HG02970 (cell line): Measurements from ENCODE around the gene CENATAC.
"Not testable (repeated sequence)": the region's sequence is repeated elsewhere in the genome, so short reads cannot be mapped to it uniquely, and the experiment has no call there.

Experiments used
- ATAC-seq: cut with Tn5 transposase; IDR thresholded peaks from one replicate; pipeline ENCODE4 v1.9.1; 2021; ENCODE audit warnings: mild to moderate bottlenecking, moderate library complexity, moderate number of reproducible peaks; ENCODE audit not compliant: unreplicated experiment, low FRiP score

The CENATAC gene

GRCh38 chr11:119025541-119025940, 27.6 kb downstream of the CENATAC start:
- ATAC-seq: no peak

GRCh38 chr11:119025978-119026766, 28.2 kb downstream of the CENATAC start:
- ATAC-seq: no peak

DNA sequence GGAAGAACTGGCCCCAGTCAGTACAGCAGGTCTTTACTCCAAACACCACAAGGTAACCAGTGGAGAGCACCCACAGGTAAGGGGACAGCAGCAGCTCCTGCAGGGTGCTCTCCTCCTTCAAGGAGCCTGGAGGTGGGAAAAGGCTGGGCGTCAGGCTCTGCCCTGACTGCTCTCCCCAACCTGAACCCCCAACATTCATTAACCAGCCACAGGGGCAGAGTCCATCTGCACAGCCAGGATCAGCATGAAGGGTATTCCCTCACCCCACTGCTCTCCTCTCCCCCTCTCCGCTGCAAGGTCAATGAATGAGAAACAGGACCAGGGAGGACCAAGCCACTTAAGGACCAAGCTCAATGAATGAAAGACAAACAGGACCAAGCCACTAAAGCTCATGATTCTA, 29.0 kb downstream of the CENATAC start:
- no peak for ATAC-seq

DNA sequence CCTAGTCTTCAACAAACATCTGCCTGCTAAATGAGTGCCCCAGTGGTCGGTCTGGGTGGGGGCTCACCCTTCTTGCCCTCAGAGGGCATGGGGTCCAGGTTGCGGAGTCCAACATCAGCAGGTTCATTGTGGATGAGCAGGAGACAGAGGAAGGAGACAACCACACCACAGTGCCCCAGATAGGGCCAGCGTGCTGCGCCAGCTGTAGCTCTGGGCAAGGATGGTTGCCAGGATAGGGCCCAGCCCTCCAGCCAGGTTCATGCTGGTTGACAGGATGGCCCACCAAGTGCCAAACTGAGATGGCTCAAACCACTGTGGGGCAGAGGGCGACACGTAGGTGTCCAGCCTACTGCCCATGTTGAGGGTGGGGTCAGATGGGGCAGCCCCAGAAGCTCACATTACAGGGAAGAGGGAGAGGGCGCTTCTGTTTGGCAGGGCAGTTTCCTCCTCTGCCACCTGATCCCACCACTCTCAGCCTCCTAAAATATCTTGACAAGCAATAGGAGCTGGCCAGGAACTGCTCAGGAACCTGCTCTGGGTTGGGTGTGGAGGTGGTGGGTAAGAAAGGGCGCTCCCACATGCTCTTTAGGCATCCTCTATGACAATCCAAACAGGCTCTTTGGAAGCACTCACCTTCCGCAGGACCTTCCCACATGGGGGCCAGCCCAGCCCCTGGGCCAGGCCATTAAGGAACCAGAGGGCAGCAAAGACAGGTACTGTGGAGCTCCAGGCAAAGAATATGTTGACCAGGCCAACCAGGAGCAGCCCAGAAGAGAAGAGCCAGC, 29.8 kb downstream of the CENATAC start:
- no peak for ATAC-seq

GRCh38 chr11:119028346-119029068, 30.6 kb downstream of the CENATAC start:
- no peak for ATAC-seq

DNA sequence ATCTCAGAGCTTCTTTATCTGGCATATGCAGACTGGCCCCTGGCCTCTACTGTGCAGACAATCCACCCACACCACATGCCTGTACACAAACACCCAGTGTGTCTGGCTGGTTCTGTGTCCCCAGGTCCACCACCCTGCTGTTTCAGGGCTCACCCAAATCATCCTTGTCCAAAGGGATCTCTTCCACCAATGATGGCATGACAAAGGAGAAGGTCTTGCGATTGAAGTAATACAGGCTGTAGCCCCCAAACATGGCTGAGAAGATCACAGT, 31.1 kb downstream of the CENATAC start:
- no peak for ATAC-seq

DNA sequence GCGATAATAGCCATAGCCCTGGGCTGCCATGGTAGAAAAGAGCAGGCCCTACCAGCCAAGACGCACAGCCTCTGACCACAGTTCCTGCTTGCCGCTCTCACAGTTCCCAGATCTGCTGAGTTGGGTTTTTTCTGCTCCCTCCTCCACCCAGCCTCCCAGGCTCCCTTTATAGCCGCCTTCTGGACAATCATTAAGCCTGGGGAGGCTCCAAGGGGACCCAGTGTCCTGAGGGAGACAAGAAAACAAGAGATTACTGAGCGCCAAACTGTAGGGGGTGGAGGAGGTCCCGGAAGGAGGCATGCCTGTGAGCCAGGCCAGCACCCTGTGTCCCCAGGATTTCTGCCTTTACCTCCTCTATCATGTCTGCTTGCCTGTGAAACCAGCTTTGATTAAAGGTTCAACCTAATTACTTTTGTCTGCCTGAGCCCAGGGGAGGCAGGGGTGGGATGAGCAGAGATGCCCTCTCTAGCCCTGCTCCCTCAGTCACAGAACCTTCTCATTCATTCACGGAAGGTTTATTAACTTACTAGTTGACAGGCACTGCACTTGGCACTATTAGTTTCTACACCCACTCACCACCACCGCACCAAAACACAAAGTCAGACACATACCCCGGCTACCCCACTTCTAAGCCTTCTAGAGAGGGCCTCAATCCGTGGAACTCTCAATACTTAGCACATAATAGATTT, 31.5 kb downstream of the CENATAC start:
- no peak for ATAC-seq

DNA sequence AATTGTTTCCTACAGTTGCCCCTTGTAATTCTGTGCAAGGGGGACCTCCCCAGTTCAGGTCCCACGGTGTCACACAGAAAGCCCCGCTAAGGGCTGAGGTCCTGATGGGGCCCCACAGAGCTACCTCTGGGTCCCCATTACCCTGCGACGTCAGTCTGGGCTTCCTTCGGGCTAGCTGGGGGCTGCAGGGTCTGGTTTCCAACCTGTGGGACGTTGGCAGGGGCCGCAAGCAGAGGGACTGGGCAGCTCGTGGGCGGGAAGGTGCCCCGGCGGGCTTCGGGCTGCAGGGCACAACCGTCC, 32.0 kb downstream of the CENATAC start:
- ATAC-seq: peak; percentile 20

DNA sequence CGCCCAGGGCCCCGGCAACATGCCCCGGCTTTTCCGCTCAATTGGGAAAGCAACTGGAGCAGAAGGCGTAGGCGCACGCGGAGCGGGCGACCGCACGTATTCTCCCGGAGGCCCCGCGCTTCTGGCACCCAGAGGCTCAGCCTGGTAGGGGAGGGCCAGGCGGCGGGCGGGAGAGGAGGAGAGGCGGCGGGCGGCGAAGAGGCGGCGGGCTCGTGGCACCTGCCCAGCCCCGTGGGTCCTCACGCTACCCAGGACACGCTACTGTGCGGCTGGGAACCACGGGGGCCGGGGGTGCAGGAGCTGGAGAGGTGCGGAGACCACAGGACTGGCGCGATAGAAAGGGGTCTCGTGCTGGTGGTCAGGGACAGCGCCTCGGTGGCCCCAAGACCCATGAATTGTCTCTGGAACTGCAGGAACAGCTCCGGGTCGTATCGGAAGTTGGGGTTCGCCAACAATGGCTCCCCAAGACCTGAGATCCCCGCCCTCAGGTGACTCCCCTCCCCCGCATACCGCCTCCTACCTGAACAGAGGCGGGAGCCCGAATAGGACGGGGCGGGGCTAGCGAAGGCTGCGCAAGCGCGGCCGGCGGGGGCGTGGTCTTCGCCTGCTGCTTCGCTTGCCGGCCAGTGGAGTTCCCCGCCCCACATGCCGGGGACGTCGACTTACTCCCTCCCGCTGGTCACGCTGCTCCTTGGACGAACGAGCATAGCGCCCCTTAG, 32.5 kb downstream of the CENATAC start, which contains the start of gene SLC37A4:
Gene SLC37A4, minus strand, starts transcription at position 549 of the 719 bp plus-strand sequence.
- ATAC-seq: peak; percentile 87

GRCh38 chr11:119031912-119032280, 34.0 kb downstream of the CENATAC start:
- ATAC-seq: no peak

DNA sequence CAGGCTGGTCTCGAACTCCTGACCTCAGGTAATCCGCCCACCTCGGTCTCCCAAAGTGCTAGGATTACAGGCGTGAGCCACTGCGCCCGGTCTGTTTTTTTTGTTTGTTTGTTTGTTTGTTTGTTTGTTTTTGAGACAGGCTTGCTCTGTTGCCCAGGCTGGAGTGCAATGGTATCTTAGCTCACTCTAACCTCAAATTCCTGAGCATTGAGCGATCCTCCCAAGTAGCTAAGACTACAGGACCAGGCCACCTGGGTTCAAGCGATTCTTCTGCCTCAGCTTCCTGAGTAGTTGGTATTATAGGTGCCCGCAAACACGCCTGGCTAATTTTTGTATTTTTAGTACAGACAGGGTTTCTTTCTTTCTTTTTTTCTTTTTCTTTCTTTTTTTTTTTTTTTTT, 35.5 kb downstream of the CENATAC start:
- not testable (repeated sequence) for ATAC-seq

- no peak for ATAC-seq
Observed at GRCh38 chr11:119034813-119035212, 36.9 kb downstream of the CENATAC start.

DNA sequence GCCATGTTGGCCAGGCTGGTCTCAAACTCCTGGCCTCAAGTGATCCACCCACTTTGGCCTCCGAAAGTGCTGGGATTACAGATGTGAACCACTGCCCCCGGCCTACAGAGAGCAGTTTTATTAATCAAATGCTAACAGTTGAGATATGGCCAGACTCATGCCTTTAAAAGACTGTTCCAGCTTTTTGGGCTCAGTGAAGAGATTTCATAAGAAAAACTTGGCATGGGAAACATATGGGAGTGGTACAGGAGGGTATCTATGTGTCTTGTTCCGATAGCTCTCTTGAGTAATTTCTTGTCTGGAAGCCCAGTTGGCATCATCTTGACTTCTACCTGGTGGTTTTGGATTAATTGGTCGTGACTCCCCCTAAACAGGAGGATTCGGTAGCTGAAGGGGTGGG, 40.9 kb downstream of the CENATAC start:
- no peak for ATAC-seq

DNA sequence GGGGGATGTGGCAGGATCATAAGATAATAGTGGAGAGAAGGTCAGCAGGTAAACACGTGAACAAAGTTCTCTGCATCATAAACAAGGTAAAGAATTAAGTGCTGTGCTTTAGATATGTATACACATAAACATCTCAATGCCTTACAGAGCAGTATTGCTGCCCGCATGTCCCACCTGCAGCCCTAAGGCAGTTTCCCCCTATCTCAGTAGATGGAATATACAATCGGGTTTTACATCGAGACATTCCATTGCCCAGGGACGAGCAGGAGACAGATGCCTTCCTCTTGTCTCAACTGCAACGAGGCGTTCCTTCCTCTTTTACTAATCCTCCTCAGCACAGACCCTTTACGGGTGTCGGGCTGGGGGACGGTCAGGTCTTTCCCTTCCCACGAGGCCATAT, 41.5 kb downstream of the CENATAC start:
- not testable (repeated sequence) for ATAC-seq

GRCh38 chr11:119041821-119042514, 44.0 kb downstream of the CENATAC start:
- no peak for ATAC-seq

GRCh38 chr11:119042927-119043326, 45.0 kb downstream of the CENATAC start:
- ATAC-seq: no peak

- ATAC-seq: no peak
Observed at GRCh38 chr11:119044708-119045107, 46.8 kb downstream of the CENATAC start.

DNA sequence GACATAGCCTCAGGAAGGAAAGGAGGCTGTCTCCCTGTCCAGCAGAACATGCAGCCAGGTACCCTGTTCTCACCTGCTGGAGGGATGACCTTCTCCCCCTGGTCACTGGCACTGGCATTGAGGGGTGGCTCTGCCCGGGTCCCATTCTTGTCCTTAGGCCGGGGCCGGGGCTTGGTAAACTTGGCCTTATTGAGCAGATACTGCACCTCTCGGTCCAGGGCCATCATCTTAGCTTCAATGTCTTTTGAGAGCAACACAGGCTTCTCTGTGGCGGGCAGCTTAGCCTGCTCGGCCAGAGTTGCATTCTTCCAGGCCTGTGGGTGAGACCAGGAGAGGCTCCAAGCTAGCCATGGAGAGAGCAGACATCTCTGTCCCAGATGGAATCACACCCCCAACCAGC, 48.6 kb downstream of the CENATAC start:
- no peak for ATAC-seq

- no peak for ATAC-seq
Observed at GRCh38 chr11:119047205-119047604, 49.3 kb downstream of the CENATAC start.

DNA sequence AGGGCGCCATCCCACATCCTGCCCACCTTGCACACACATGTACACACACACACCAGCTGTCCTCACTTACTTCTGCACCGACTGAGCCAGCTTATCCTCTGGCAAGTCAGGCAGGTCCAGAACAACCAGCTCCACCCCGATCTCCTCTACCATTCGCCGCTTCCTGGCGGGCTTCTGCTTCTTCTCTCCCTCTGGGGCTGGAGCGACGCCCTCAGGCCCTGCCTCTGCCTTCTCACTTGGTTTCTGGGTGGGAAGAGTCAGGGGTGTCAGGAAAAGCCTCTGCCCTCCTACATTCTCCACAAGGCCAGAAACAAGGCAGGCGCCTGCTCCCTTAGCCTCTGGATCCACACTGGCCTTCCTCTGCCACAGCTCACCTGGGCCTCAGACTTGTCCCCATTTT, 50.7 kb downstream of the CENATAC start:
- no peak for ATAC-seq
